Endodermal cell (in vitro differentiated cells): ENCODE results near the gene PCDH8. TPM values are rescaled to one million over a fixed set of nuclear protein-coding genes. Genes with fewer than 3 reads are reported as not detected.

ENCODE experiments used
- DNase-seq: peaks from one replicate; pipeline ENCODE4 v3.0.0-alpha.2; 2017
- H3K27ac ChIP-seq: 2 replicates; pipeline ENCODE4 v1.5.1; 2013; ENCODE audit warnings: mild to moderate bottlenecking, low read depth, low read length, moderate library complexity
- H3K27me3 ChIP-seq: 2 replicates; pipeline ENCODE4 v1.6.1; 2013; ENCODE audit warnings: mild to moderate bottlenecking, low read length, moderate library complexity; ENCODE audit not compliant: insufficient read depth, control insufficient read depth, poor library complexity, severe bottlenecking
- H3K36me3 ChIP-seq: 2 replicates; pipeline ENCODE4 v1.7.0; 2013; ENCODE audit warnings: mild to moderate bottlenecking, low read length, moderate library complexity; ENCODE audit not compliant: control insufficient read depth, insufficient read depth
- H3K4me1 ChIP-seq: one replicate; pipeline ENCODE4 v1.7.0; 2013; ENCODE audit warnings: low read length; ENCODE audit not compliant: control insufficient read depth, insufficient read depth
- H3K4me3 ChIP-seq: 2 replicates; pipeline ENCODE4 v1.5.1; 2013; ENCODE audit warnings: mild to moderate bottlenecking, low read length, moderate library complexity
- H3K9ac ChIP-seq: 2 replicates; pipeline ENCODE4 v1.6.1; 2013; ENCODE audit warnings: mild to moderate bottlenecking, low read length, moderate library complexity; ENCODE audit not compliant: poor library complexity, severe bottlenecking; ENCODE audit errors: extremely low read depth
- H3K9me3 ChIP-seq: 2 replicates; pipeline ENCODE4 v1.6.1; 2013; ENCODE audit warnings: mild to moderate bottlenecking, low read length, moderate library complexity; ENCODE audit not compliant: control insufficient read depth
- H3K27ac Mint-ChIP-seq: 2 replicates; pipeline ENCODE4 v1.8.0; 2020; ENCODE audit warnings: mixed read lengths
- H3K27me3 Mint-ChIP-seq: 2 replicates; pipeline ENCODE4 v1.8.0; 2021; ENCODE audit warnings: mild to moderate bottlenecking, mixed read lengths; ENCODE audit not compliant: insufficient read depth
- H3K36me3 Mint-ChIP-seq: 2 replicates; pipeline ENCODE4 v1.8.0; 2020; ENCODE audit warnings: low read depth, mixed read lengths
- H3K4me1 Mint-ChIP-seq: 2 replicates; pipeline ENCODE4 v1.8.0; 2020; ENCODE audit warnings: mixed read lengths
- H3K4me3 Mint-ChIP-seq: 2 replicates; pipeline ENCODE4 v1.8.0; 2020; ENCODE audit warnings: mild to moderate bottlenecking, moderate library complexity, mixed read lengths
- H3K9me3 Mint-ChIP-seq: 2 replicates; pipeline ENCODE4 v1.8.0; 2020; ENCODE audit warnings: mild to moderate bottlenecking, mixed read lengths
- CTCF ChIP-seq: fragments of 200-600 bp; sonication (generic); conservative IDR thresholded peaks from 2 replicates; pipeline ENCODE4 v1.5.0; 2021; ENCODE audit warnings: antibody characterized with exemption, mild to moderate bottlenecking
- WGBS, 2 experiments: methylation state at CpG; one replicate each; pipeline versions ENCODE4 v1.1.5 to v1.1.7; 2013; ENCODE audit warnings: missing lambda C conversion rate in 2 of 2, mixed read lengths in 1 of 2; ENCODE audit not compliant: insufficient coverage in 1 of 2, insufficient read length in 1 of 2; 5-methylcytosine and 5-hydroxymethylcytosine counted together
- total RNA-seq, 2 donors: library from RNA; stranded (reverse); fragmentation: NEBNext Ultra II Directional in 1 of 2; extraction: Animal tissue kit (Norgen Biotek cat#: 25700) in 1 of 2; gene quantifications; 2 replicates in 1 of 2; 3 replicates in 1 of 2; pipeline ENCODE4 v1.2.1, GENCODE V29; 2021

The PCDH8 gene
- total RNA-seq, 2 donors from 2014 or later, result 1.8 to 10.6 TPM

DNA sequence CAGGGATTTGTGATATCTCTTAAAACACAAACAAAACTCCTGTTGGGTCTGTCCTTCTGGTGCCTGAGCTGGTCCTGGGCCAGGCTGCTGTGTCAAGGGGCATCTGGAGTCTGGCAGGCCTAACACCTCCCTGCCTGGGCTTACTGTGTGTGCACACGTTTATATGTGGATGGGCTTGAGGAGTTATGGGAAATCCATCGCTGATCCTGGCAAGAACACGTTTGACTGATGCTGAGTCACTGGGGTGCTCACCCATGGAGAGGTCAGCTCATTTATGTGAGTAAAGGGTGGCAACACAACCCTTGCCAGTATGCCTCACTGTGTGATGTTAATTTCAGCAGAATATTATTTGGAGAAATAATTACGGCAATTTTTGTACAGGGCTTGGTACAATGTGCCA, 44.5 kb upstream of the PCDH8 start:
- Mint-ChIP-seq H3K4me1 (peaks cover 26% of the 10 kb centered on the region), H3K36me3 (no peaks in the 10 kb centered on the region), H3K27me3 (peaks cover 61% of the 10 kb centered on the region), H3K9me3 (no peaks in the 10 kb centered on the region), H3K27ac (no peak overlapping the region), H3K4me3 (no peak overlapping the region)
- H3K27ac ChIP-seq, result no peak overlapping the region
- no peak for TF ChIP-seq CTCF
- no peaks in the 10 kb centered on the region for H3K36me3 ChIP-seq
- peaks cover 70% of the 10 kb centered on the region for H3K27me3 ChIP-seq
- no peak overlapping the region for H3K4me3 ChIP-seq
- peak; percentile 35 for DNase-seq
- 90 to 100% methylated on average over 2 to 4 of the region's 4 CpGs for WGBS, 2 experiments
- H3K9me3 ChIP-seq, result no peaks in the 10 kb centered on the region
- no peaks in the 10 kb centered on the region for H3K4me1 ChIP-seq
- no peak overlapping the region for H3K9ac ChIP-seq

- no peaks in the 10 kb centered on the region for H3K36me3 Mint-ChIP-seq
- no peaks in the 10 kb centered on the region for H3K9me3 Mint-ChIP-seq
- H3K9ac ChIP-seq, result no peak overlapping the region
- no peak overlapping the region for H3K4me3 Mint-ChIP-seq
- TF ChIP-seq CTCF, result no peak
- no peaks in the 10 kb centered on the region for H3K36me3 ChIP-seq
- no peaks in the 10 kb centered on the region for H3K9me3 ChIP-seq
- H3K27ac ChIP-seq, result no peak overlapping the region
- DNase-seq, result peak; percentile 45
- peaks cover 27% of the 10 kb centered on the region for H3K4me1 Mint-ChIP-seq
- H3K4me3 ChIP-seq, result no peak overlapping the region
- WGBS, 2 experiments, result 71% methylated on average over 4 of the region's 5 CpGs; no CpG with 5 or more reads in 1 of the 2 experiments
- no peaks in the 10 kb centered on the region for H3K4me1 ChIP-seq
- H3K27me3 Mint-ChIP-seq, result peaks cover 63% of the 10 kb centered on the region
- H3K27me3 ChIP-seq, result peaks cover 77% of the 10 kb centered on the region
- H3K27ac Mint-ChIP-seq, result no peak overlapping the region
These were observed 43.3 kb upstream of the PCDH8 start for GRCh38 chr13:52891706-52892105.

GRCh38 chr13:52887165-52887564, 38.7 kb upstream of the PCDH8 start:
- H3K4me1 Mint-ChIP-seq, result peaks cover 30% of the 10 kb centered on the region

More at GRCh38 chr13:52887165-52887564, 38.7 kb upstream of the PCDH8 start:
- Mint-ChIP-seq H3K4me3 (no peak overlapping the region), H3K36me3 (no peaks in the 10 kb centered on the region), H3K27ac (no peak overlapping the region), H3K27me3 (peaks cover 34% of the 10 kb centered on the region), H3K9me3 (no peaks in the 10 kb centered on the region)
- peak; percentile 19 for DNase-seq
- Histone ChIP-seq H3K27me3 (peaks cover 44% of the 10 kb centered on the region), H3K4me3 (no peak overlapping the region), H3K36me3 (no peaks in the 10 kb centered on the region), H3K4me1 (no peaks in the 10 kb centered on the region), H3K9ac (no peak overlapping the region), H3K9me3 (no peaks in the 10 kb centered on the region), H3K27ac (no peak overlapping the region)
- TF ChIP-seq CTCF, result no peak
- WGBS, 2 experiments, result 60 to 83% methylated on average over 1 of the region's 1 CpG
